Aorta (tissue), 5 donors: ENCODE measurements around the gene TEC. TPM values are rescaled to one million over a fixed set of nuclear protein-coding genes. Genes with fewer than 3 reads are reported as not detected.

Source experiments
- ATAC-seq: fragments of 200-7000 bp; cut with Tn5 transposase; one replicate; pipeline ENCODE4 v1.9.1; 2022; ENCODE audit warnings: moderate library complexity; ENCODE audit not compliant: low FRiP score
- DNase-seq, 2 donors: peaks; one replicate each; pipeline ENCODE4 v3.0.0-alpha.2; 2020
- H3K27ac ChIP-seq, 2 donors: one replicate each; pipeline ENCODE4 v1.5.1; 2013; ENCODE audit warnings: low read length in 2 of 2, mild to moderate bottlenecking in 2 of 2, moderate library complexity in 2 of 2, control low read depth in 1 of 2, inconsistent platforms in 1 of 2, low read depth in 1 of 2
- H3K27me3 ChIP-seq, 2 donors: one replicate each; pipeline ENCODE4 v1.6.1; 2013; ENCODE audit warnings: control low read depth in 1 of 2, low read length in 1 of 2, mild to moderate bottlenecking in 1 of 2, moderate library complexity in 1 of 2; ENCODE audit not compliant: insufficient read depth in 2 of 2, control insufficient read depth in 1 of 2
- H3K36me3 ChIP-seq, 2 donors: one replicate each; pipeline ENCODE4 v1.6.1; 2013; ENCODE audit warnings: control low read depth in 1 of 2, low read length in 1 of 2, mild to moderate bottlenecking in 1 of 2; ENCODE audit not compliant: insufficient read depth in 2 of 2, control insufficient read depth in 1 of 2
- H3K4me1 ChIP-seq, 2 donors: one replicate each; pipeline ENCODE4 v1.6.1; 2013; ENCODE audit warnings: low read length in 2 of 2, control low read depth in 1 of 2, mild to moderate bottlenecking in 1 of 2, moderate library complexity in 1 of 2; ENCODE audit not compliant: insufficient read depth in 2 of 2, control insufficient read depth in 1 of 2
- H3K4me3 ChIP-seq, 2 donors: one replicate each; pipeline ENCODE4 v1.5.1; 2013; ENCODE audit warnings: low read length in 2 of 2, control low read depth in 1 of 2, mild to moderate bottlenecking in 1 of 2
- H3K9me3 ChIP-seq: one replicate; pipeline ENCODE4 v1.6.1; 2013; ENCODE audit warnings: mild to moderate bottlenecking, low read length; ENCODE audit not compliant: control insufficient read depth
- WGBS, 2 donors: extraction: QIAGEN DNeasy Blood & Tissue Kit; methylation state at CpG; one replicate each; pipeline ENCODE4 v1.1.7; 2013; 5-methylcytosine and 5-hydroxymethylcytosine counted together
- intact Hi-C, 2 donors: fragments of 100-400 bp; cut with DNase I; formaldehyde crosslinking; loops; one replicate each; pipeline versions ENCODE4 v1.14.2 to v1.15.0; 2022
- polyA plus RNA-seq, 2 donors: library from polyadenylated mRNA; stranded (reverse); fragments of 200-250 nt; gene quantifications; one replicate each; pipeline ENCODE4 v1.2.3, GENCODE V29; 2013
- total RNA-seq, 2 donors: library from RNA; stranded (reverse); fragmentation: NEBNext Ultra II Directional; extraction: Animal tissue kit (Norgen Biotek cat#: 25700); gene quantifications; one replicate each; pipeline ENCODE4 v1.2.1, GENCODE V29; 2021
- donor health status: healthy with polysubstance abuse.
- donor health status: Bipolar disorder and iron deficiency.
- donor health status: DM: no; HTN: no; CAD: no.
- donor health status: DM: no; HTN: no; CAD: no.
- donor health status: DM: yes; HTN: yes; CAD: no.

The TEC gene
- total and polyA plus RNA-seq, 4 donors, result 2.2 to 9.3 (median 4.0) TPM

- H3K9me3 ChIP-seq, result no peaks in the 10 kb centered on the region
- 92 to 93% methylated on average over 2 of the region's 2 CpGs for WGBS, 2 donors
- intact Hi-C loops, result no loop called here
Measured at GRCh38 chr4:48241731-48242130, 27.9 kb downstream of the TEC start.

GRCh38 chr4:48237996-48238645, 31.5 kb downstream of the TEC start:
- ATAC-seq (no peak), DNase-seq (no peak)
- Histone ChIP-seq H3K36me3 (no peaks in the 10 kb centered on the region), H3K27me3 (no peaks in the 10 kb centered on the region), H3K4me1 (no peaks in the 10 kb centered on the region), H3K9me3 (no peaks in the 10 kb centered on the region), H3K4me3 (no peak overlapping the region), H3K27ac (no peak overlapping the region)
- intact Hi-C loops, result no loop called here
- 50 to 53% methylated on average over 4 of the region's 4 CpGs for WGBS, 2 donors

More at GRCh38 chr4:48241731-48242130, 27.9 kb downstream of the TEC start:
- no peak for DNase-seq
- no peak for ATAC-seq
- H3K4me3 ChIP-seq, result no peak overlapping the region
- H3K27me3 ChIP-seq, result no peaks in the 10 kb centered on the region
- H3K27ac ChIP-seq, result no peak overlapping the region
- no peaks in the 10 kb centered on the region for H3K36me3 ChIP-seq
- no peaks in the 10 kb centered on the region for H3K4me1 ChIP-seq

DNA sequence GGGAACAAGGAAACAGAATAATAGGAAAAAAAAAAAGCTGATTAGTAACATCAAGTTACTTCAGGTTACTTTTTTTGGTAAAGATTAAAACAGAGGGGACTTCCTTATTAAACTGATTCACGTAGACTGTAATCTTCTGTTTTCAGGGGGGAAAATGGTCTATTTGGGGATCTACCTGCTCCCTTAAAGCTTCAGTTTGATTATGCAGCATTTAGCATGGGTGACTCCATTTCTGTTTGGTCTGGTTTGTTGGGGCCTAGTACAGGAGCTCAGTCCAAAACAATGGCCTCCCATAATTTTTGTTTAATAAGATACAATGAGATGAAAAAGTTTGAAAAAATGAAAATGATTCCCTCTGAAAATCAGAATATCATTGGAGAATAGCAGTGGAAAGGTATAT, 34.6 kb downstream of the TEC start:
- Histone ChIP-seq H3K36me3 (no peaks in the 10 kb centered on the region), H3K9me3 (no peaks in the 10 kb centered on the region), H3K4me3 (no peak overlapping the region), H3K4me1 (no peaks in the 10 kb centered on the region), H3K27ac (no peak overlapping the region), H3K27me3 (no peaks in the 10 kb centered on the region)
- intact Hi-C loops, result no loop called here
- DNase-seq, result no peak
- WGBS, 2 donors, result 93 to 95% methylated on average over 1 of the region's 1 CpG
- ATAC-seq, result no peak

DNA sequence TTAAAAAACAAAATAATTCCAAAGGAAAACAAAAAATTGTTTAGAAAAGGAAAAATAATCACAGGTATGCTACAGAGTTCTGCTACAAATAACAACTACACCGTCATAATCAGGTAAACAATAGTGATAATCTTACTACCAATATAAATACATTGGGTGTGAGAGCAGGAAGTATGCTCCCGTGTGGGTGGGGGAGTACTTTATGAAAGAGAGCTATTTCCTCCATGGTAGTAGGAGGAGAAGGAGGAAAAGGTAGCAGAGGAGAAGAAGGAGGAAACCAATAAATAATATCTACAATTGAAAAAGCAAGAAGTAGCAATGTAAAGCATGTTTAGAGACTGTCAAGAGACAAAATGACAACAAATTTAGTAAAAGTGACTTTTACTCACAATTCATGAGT, 35.1 kb downstream of the TEC start:
- Histone ChIP-seq H3K4me3 (no peak overlapping the region), H3K36me3 (no peaks in the 10 kb centered on the region), H3K27me3 (no peaks in the 10 kb centered on the region), H3K9me3 (no peaks in the 10 kb centered on the region), H3K4me1 (no peaks in the 10 kb centered on the region), H3K27ac (no peak overlapping the region)
- ATAC-seq (no peak), DNase-seq (no peak)
- WGBS, 2 donors, result 67 to 72% methylated on average over 2 of the region's 2 CpGs
- intact Hi-C loops, result no loop called here

GRCh38 chr4:48228949-48229348, 40.7 kb downstream of the TEC start:
- DNase-seq (no peak), ATAC-seq (no peak)
- 90 to 92% methylated on average over 1 of the region's 1 CpG for WGBS, 2 donors
- Histone ChIP-seq H3K27ac (no peak overlapping the region), H3K9me3 (no peaks in the 10 kb centered on the region), H3K27me3 (no peaks in the 10 kb centered on the region), H3K4me1 (no peaks in the 10 kb centered on the region), H3K4me3 (no peak overlapping the region), H3K36me3 (no peaks in the 10 kb centered on the region)
- intact Hi-C loops, result no loop called here

DNA sequence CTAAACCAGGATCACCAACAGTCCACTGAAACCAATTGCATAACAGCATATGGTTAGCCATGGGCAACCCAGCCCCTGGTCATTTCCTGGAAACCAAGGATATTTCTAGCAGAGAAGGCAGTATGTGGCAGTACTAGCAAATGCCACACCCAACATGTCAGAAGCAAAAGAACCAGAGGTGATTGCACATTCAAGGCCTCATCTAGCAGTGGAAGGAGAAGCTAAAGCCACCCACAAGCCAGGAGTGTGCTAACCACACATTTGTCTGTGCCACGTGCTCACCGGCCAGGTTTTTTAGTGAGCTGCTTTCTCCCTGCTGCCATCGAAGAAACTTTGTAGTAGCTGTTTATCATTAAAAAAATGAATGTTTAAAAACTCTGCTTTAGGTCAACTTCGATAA, 42.0 kb downstream of the TEC start:
- DNase-seq (no peak), ATAC-seq (no peak)
- H3K4me1 ChIP-seq, result no peaks in the 10 kb centered on the region
- H3K36me3 ChIP-seq, result no peaks in the 10 kb centered on the region
- H3K4me3 ChIP-seq, result no peak overlapping the region
- no peaks in the 10 kb centered on the region for H3K27me3 ChIP-seq
- intact Hi-C loops, result no loop called here
- no peak overlapping the region for H3K27ac ChIP-seq
- no peaks in the 10 kb centered on the region for H3K9me3 ChIP-seq
- WGBS, 2 donors, result 77 to 88% methylated on average over 4 of the region's 4 CpGs

- H3K4me1 ChIP-seq, result no peaks in the 10 kb centered on the region
- no peak overlapping the region for H3K27ac ChIP-seq
- intact Hi-C loops, result no loop called here
- WGBS, 2 donors, result 85 to 86% methylated on average over 4 of the region's 4 CpGs
- ATAC-seq, result no peak
- no peak overlapping the region for H3K4me3 ChIP-seq
- no peak for DNase-seq
- H3K36me3 ChIP-seq, result no peaks in the 10 kb centered on the region
- H3K27me3 ChIP-seq, result no peaks in the 10 kb centered on the region
- no peaks in the 10 kb centered on the region for H3K9me3 ChIP-seq
Measured at GRCh38 chr4:48226199-48226598, 43.4 kb downstream of the TEC start.

GRCh38 chr4:48225368-48226141, 44.1 kb downstream of the TEC start:
- Histone ChIP-seq H3K4me1 (no peaks in the 10 kb centered on the region), H3K27me3 (no peaks in the 10 kb centered on the region), H3K9me3 (no peaks in the 10 kb centered on the region), H3K36me3 (no peaks in the 10 kb centered on the region), H3K4me3 (no peak overlapping the region), H3K27ac (no peak overlapping the region)
- 82 to 84% methylated on average over 7 of the region's 7 CpGs for WGBS, 2 donors
- ATAC-seq (no peak), DNase-seq (no peak)
- intact Hi-C loops, result no loop called here

DNA sequence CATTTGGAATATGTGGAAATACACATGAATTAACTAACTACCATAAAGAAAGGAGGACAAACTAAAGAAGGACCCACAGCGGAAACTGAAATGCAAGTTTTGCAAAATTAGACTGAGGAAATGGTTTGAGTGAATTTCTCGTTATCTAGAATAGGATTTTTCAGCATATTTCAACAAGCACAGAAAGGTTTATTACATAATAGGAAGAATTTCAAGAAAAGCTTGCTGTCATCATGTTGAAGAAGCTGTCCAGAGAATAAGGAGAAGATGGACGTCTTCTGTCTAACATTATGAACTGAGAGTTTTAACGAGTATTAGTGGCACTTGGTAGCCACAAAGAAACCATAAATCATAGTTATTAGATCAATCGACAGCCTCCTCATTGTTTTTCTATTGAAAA, 45.0 kb downstream of the TEC start:
- H3K27me3 ChIP-seq, result no peaks in the 10 kb centered on the region
- no peaks in the 10 kb centered on the region for H3K4me1 ChIP-seq
- DNase-seq (no peak), ATAC-seq (no peak)
- H3K9me3 ChIP-seq, result no peaks in the 10 kb centered on the region
- no peak overlapping the region for H3K27ac ChIP-seq
- WGBS, 2 donors, result 60 to 73% methylated on average over 5 of the region's 5 CpGs
- H3K36me3 ChIP-seq, result no peaks in the 10 kb centered on the region
- intact Hi-C loops, result no loop called here
- H3K4me3 ChIP-seq, result no peak overlapping the region
